Measurements from ENCODE around the gene CRY2.

GRCh38 chr11:45857961-45858474 is 10.7 kb downstream of the CRY2 start:
- TF ChIP-seq MYC (IDR thresholded peaks at IDR 0.05; ENCODE audit: low read depth, low read length), result no peak
- TF ChIP-seq POLR2A (IDR thresholded peaks at IDR 0.05; ENCODE audit: extremely low read depth, insufficient read length), result no peak
